ENCODE data around the gene IAH1. TPM values are rescaled to one million over a fixed set of nuclear protein-coding genes. Genes with fewer than 3 reads are reported as not detected.

Gene IAH1
- total RNA-seq, 2 experiments from 2014 or later: 73.6 to 73.9 TPM

DNA sequence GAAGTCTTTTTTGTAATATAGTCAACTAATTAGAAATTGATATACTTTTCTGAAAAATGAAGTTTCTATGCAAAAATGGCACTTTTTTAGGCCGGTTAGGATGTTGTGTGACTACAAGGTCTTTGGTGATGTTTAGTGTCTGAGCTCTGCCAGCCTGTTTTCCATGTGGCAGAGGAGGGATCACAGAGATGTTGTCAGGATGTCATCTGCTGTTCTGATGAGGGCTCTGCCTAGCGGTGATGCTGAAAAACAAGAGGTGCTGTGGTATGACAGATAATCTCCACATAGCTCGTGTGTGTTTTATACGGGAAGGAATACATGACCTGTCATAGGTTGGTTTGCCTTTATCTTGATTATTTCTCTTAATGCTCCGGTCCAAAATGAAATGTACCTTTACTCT, 12.0 kb upstream of the IAH1 start:
- ATAC-seq (ENCODE audit: low read depth) (no peak), DNase-seq (no peak)
- H3K4me3 Mint-ChIP-seq: no peak overlapping the region
- POLR2A ChIA-PET: interaction anchor here (0.7 kb wide), 1 partner anchor 21 kb away, joined by 3 read pairs; no protein-coding TSS in a partner anchor
- H3K4me1 Mint-ChIP-seq: peaks cover 6% of the 10 kb centered on the region
- no peak overlapping the region for H3K27ac Mint-ChIP-seq
- H3K36me3 Mint-ChIP-seq: peaks cover 14% of the 10 kb centered on the region
- H3K27me3 Mint-ChIP-seq: no peaks in the 10 kb centered on the region
- no peaks in the 10 kb centered on the region for H3K9me3 Mint-ChIP-seq

- DNase-seq (no peak), ATAC-seq (ENCODE audit: low read depth) (no peak)
- Mint-ChIP-seq H3K27ac (no peak overlapping the region), H3K4me1 (peaks cover 6% of the 10 kb centered on the region), H3K27me3 (no peaks in the 10 kb centered on the region), H3K36me3 (peaks cover 14% of the 10 kb centered on the region), H3K4me3 (no peak overlapping the region), H3K9me3 (no peaks in the 10 kb centered on the region)
- POLR2A ChIA-PET: no interaction called here
These were observed 11.3 kb upstream of the IAH1 start for GRCh38 chr2:9462886-9463697.

DNA sequence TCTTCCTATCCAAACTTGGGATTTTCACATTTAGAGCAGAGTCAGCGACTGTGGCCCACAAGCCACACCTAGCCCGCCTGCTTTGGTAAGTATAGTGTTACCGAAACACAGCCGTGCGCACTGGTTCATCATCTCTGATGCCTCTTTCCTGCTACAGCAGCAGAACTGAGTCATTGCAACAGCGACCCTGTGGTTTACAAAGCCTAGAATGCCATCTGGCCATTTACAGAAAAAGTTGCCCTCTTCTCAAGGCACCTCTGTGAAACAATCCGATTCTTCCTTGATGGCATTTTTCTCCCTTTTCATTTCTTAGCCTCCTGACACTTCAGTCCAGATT, 10.7 kb upstream of the IAH1 start:
- no peaks in the 10 kb centered on the region for H3K9me3 Mint-ChIP-seq
- H3K27ac Mint-ChIP-seq: no peak overlapping the region
- POLR2A ChIA-PET: no interaction called here
- no peak overlapping the region for H3K4me3 Mint-ChIP-seq
- DNase-seq: no peak
- ATAC-seq (ENCODE audit: low read depth): no peak
- H3K27me3 Mint-ChIP-seq: no peaks in the 10 kb centered on the region
- H3K4me1 Mint-ChIP-seq: peaks cover 6% of the 10 kb centered on the region
- H3K36me3 Mint-ChIP-seq: peaks cover 14% of the 10 kb centered on the region

DNA sequence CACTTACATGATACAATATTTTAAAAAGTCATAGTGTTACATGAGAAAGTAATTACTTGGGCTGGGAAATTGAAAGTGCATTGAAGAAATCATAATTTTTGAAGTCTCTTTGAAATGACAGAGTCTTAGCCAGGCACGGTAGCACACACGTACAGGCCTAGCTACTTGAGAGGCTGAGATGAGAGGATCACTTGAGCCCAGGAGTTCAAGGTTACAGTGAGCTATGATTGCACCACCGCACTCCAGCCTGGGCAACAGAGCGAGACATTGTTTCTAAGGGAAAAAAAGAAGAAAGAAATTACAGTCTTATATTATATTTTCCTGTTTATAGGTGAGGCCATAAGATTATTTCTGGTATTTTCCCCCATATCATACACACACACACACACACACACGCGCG, 9.2 kb upstream of the IAH1 start:
- Mint-ChIP-seq H3K36me3 (peaks cover 17% of the 10 kb centered on the region), H3K27ac (no peak overlapping the region), H3K27me3 (no peaks in the 10 kb centered on the region), H3K4me1 (peaks cover 6% of the 10 kb centered on the region), H3K9me3 (no peaks in the 10 kb centered on the region), H3K4me3 (no peak overlapping the region)
- DNase-seq (no peak), ATAC-seq (ENCODE audit: low read depth) (no peak)
- POLR2A ChIA-PET: no interaction called here

- no peak overlapping the region for H3K4me3 Mint-ChIP-seq
- H3K4me1 Mint-ChIP-seq: peaks cover 6% of the 10 kb centered on the region
- ATAC-seq (ENCODE audit: low read depth): no peak
- H3K9me3 Mint-ChIP-seq: no peaks in the 10 kb centered on the region
- peaks cover 17% of the 10 kb centered on the region for H3K36me3 Mint-ChIP-seq
- no peak for DNase-seq
- POLR2A ChIA-PET: no interaction called here
- no peak overlapping the region for H3K27ac Mint-ChIP-seq
- H3K27me3 Mint-ChIP-seq: no peaks in the 10 kb centered on the region
These were observed 8.1 kb upstream of the IAH1 start for GRCh38 chr2:9466147-9466683.

GRCh38 chr2:9467687-9468086, 6.7 kb upstream of the IAH1 start:
- Mint-ChIP-seq H3K4me1 (peaks cover 6% of the 10 kb centered on the region), H3K4me3 (no peak overlapping the region), H3K36me3 (peaks cover 21% of the 10 kb centered on the region), H3K27me3 (no peaks in the 10 kb centered on the region), H3K9me3 (no peaks in the 10 kb centered on the region), H3K27ac (no peak overlapping the region)
- ATAC-seq (ENCODE audit: low read depth) (no peak), DNase-seq (no peak)
- POLR2A ChIA-PET: no interaction called here

- no peak for ATAC-seq (ENCODE audit: low read depth)
These were observed 3.1 kb upstream of the IAH1 start for GRCh38 chr2:9471206-9471605.

DNA sequence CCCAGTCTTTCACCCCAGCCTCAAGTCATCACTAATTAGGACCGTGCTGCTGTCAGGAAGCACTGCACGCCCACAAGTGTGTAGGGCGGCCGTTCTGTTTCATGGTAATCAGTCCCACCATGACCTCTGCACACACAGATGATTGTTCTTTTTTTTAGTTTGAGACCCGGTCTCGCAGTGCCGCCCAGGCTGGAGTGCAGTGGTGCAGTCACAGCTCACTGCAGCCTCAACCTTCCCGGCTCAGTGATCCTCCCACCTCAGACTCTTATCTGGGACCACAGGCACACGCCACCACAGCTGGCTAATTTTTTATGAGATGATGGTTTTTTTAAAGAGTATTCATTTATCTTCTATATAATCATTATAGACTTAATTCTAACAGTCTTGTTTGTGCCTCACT, 1.8 kb upstream of the IAH1 start:
- no peak overlapping the region for H3K27ac Mint-ChIP-seq
- POLR2A ChIA-PET: interaction anchor here (0.7 to 1.0 kb wide), 2 partner anchors 83 to 327 kb away, joined by 3 to 6 read pairs; partner anchors contain the start of gene ADAM17
- H3K36me3 Mint-ChIP-seq: peaks cover 28% of the 10 kb centered on the region
- ATAC-seq (ENCODE audit: low read depth) (no peak), DNase-seq (no peak)
- H3K4me1 Mint-ChIP-seq: peaks cover 21% of the 10 kb centered on the region
- no peaks in the 10 kb centered on the region for H3K9me3 Mint-ChIP-seq
- H3K4me3 Mint-ChIP-seq: no peak overlapping the region
- H3K27me3 Mint-ChIP-seq: no peaks in the 10 kb centered on the region

More at GRCh38 chr2:9471206-9471605, 3.1 kb upstream of the IAH1 start:
- DNase-seq: no peak
- Mint-ChIP-seq H3K27ac (no peak overlapping the region), H3K9me3 (no peaks in the 10 kb centered on the region), H3K27me3 (no peaks in the 10 kb centered on the region), H3K36me3 (peaks cover 22% of the 10 kb centered on the region), H3K4me1 (peaks cover 13% of the 10 kb centered on the region), H3K4me3 (no peak overlapping the region)
- POLR2A ChIA-PET: no interaction called here

- POLR2A ChIA-PET: interaction anchor here (0.7 to 3.2 kb wide), 10 partner anchors 10 to 370 kb away, joined by 3 to 35 read pairs (median 4); partner anchors contain the start of genes ADAM17, CPSF3, ITGB1BP1 and TAF1B
- Mint-ChIP-seq H3K27me3 (no peaks in the 10 kb centered on the region), H3K4me1 (peaks cover 22% of the 10 kb centered on the region), H3K4me3 (peak overlapping the region; percentile 76), H3K9me3 (no peaks in the 10 kb centered on the region), H3K36me3 (peaks cover 29% of the 10 kb centered on the region), H3K27ac (peak overlapping the region; percentile 86)
- peak; percentile 49 for DNase-seq
- ATAC-seq (ENCODE audit: low read depth): peak; percentile 4
These were observed 905 bp upstream of the IAH1 start for GRCh38 chr2:9473308-9473984.

DNA sequence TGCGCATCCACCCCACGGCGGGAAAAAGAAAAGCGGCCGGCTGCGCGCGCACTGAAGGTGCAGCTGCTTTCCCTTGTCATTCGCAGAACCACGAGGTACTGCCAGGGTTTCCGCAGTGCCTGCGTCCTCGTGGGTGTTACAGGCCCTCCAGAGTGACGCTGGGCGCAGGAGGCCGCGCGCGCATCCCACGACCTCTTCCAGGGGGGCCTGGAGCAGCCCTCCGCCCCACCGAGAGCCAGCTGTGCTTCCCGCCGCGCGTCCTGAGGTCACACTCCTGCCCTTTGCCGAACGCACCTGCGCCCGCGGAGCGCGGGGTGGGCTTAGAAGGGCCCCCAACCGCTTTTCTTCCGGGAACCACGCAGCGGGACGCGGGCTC, 378 bp upstream of the IAH1 start:
- no peaks in the 10 kb centered on the region for H3K27me3 Mint-ChIP-seq
- H3K4me3 Mint-ChIP-seq: peak overlapping the region; percentile 76
- POLR2A ChIA-PET: interaction anchor here (0.6 to 3.2 kb wide), 11 partner anchors 10 to 370 kb away, joined by 3 to 35 read pairs (median 4); partner anchors contain the start of genes ADAM17, CPSF3, ITGB1BP1 and TAF1B
- DNase-seq: no peak
- peaks cover 29% of the 10 kb centered on the region for H3K36me3 Mint-ChIP-seq
- no peaks in the 10 kb centered on the region for H3K9me3 Mint-ChIP-seq
- peaks cover 25% of the 10 kb centered on the region for H3K4me1 Mint-ChIP-seq
- peak; percentile 62 for ATAC-seq (ENCODE audit: low read depth)
- H3K27ac Mint-ChIP-seq: peak overlapping the region; percentile 86

GRCh38 chr2:9477914-9478313, 3.6 kb downstream of the IAH1 start:
- peaks cover 27% of the 10 kb centered on the region for H3K36me3 Mint-ChIP-seq
- no peaks in the 10 kb centered on the region for H3K9me3 Mint-ChIP-seq
- DNase-seq: no peak
- no peak overlapping the region for H3K27ac Mint-ChIP-seq
- H3K4me3 Mint-ChIP-seq: no peak overlapping the region
- no peaks in the 10 kb centered on the region for H3K27me3 Mint-ChIP-seq
- POLR2A ChIA-PET: no interaction called here
- ATAC-seq (ENCODE audit: low read depth): no peak
- H3K4me1 Mint-ChIP-seq: peaks cover 33% of the 10 kb centered on the region

DNA sequence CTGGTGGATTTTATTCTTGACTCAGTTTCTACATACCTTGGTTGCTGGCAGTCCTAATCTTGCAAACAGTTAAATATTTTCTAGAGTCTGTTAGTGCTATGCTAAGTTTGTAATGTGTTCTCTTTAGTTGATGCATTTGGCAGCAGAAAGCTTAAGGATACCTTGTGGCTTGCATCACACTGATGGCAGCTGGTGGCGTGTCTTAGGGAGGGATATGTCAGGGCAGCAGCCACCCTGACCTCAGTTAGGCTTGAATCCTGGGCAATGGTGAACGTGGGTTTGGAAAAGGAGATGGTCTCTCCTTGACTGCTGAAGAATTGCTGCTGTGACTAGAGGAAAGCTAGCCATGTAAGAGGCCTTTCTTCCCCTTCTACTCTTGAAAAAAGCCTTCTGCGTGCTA, 4.2 kb downstream of the IAH1 start:
- ATAC-seq (ENCODE audit: low read depth) (no peak), DNase-seq (no peak)
- no peaks in the 10 kb centered on the region for H3K9me3 Mint-ChIP-seq
- H3K36me3 Mint-ChIP-seq: peaks cover 26% of the 10 kb centered on the region
- no peak overlapping the region for H3K27ac Mint-ChIP-seq
- no peaks in the 10 kb centered on the region for H3K27me3 Mint-ChIP-seq
- H3K4me3 Mint-ChIP-seq: no peak overlapping the region
- POLR2A ChIA-PET: no interaction called here
- peaks cover 29% of the 10 kb centered on the region for H3K4me1 Mint-ChIP-seq

GRCh38 chr2:9480157-9480556, 5.8 kb downstream of the IAH1 start:
- no peak for ATAC-seq (ENCODE audit: low read depth)
- POLR2A ChIA-PET: no interaction called here
- Mint-ChIP-seq H3K36me3 (peaks cover 33% of the 10 kb centered on the region), H3K27ac (no peak overlapping the region), H3K4me3 (no peak overlapping the region), H3K9me3 (no peaks in the 10 kb centered on the region), H3K4me1 (peaks cover 29% of the 10 kb centered on the region), H3K27me3 (no peaks in the 10 kb centered on the region)
- DNase-seq: no peak
